GM21737 (cell line): ENCODE results near the gene FFAR4.
"Not testable (repeated sequence)": the region's sequence is repeated elsewhere in the genome, so short reads cannot be mapped to it uniquely, and the experiment has no call there.

ENCODE experiments used
- ATAC-seq: cut with Tn5 transposase; IDR thresholded peaks from one replicate; pipeline ENCODE4 v1.9.1; 2021; ENCODE audit warnings: mild to moderate bottlenecking, moderate library complexity; ENCODE audit not compliant: unreplicated experiment

FFAR4 gene

DNA sequence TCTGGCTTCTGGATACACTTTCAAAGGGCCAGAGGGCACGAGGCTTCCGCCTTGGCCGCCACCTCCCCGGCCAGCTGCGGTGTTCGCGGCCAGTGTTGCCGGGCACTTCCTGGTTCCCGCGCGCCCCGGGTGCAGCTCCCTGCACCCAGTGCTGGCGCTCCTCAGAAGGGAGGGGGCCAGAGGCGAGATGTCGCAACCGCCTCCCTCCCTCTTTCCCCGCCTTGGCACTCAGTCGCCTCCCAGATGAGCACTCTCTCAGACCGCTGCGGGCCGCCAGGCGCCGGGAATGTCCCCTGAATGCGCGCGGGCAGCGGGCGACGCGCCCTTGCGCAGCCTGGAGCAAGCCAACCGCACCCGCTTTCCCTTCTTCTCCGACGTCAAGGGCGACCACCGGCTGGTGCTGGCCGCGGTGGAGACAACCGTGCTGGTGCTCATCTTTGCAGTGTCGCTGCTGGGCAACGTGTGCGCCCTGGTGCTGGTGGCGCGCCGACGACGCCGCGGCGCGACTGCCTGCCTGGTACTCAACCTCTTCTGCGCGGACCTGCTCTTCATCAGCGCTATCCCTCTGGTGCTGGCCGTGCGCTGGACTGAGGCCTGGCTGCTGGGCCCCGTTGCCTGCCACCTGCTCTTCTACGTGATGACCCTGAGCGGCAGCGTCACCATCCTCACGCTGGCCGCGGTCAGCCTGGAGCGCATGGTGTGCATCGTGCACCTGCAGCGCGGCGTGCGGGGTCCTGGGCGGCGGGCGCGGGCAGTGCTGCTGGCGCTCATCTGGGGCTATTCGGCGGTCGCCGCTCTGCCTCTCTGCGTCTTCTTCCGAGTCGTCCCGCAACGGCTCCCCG, at the start of gene FFAR4:
Gene FFAR4 (plus strand): TSS at position 231 of the 842 bp plus-strand sequence. CDS start 56 bp downstream, at position 287.
- ATAC-seq, result no peak

GRCh38 chr10:93518531-93518930, 47.9 kb upstream of the FFAR4 start:
- no peak for ATAC-seq

- no peak for ATAC-seq
Measured at GRCh38 chr10:93535293-93535692, 31.2 kb upstream of the FFAR4 start.

- not testable (repeated sequence) for ATAC-seq
Measured at GRCh38 chr10:93540871-93541270, 25.6 kb upstream of the FFAR4 start.

GRCh38 chr10:93541402-93542357, 24.8 kb upstream of the FFAR4 start:
- no peak for ATAC-seq

DNA sequence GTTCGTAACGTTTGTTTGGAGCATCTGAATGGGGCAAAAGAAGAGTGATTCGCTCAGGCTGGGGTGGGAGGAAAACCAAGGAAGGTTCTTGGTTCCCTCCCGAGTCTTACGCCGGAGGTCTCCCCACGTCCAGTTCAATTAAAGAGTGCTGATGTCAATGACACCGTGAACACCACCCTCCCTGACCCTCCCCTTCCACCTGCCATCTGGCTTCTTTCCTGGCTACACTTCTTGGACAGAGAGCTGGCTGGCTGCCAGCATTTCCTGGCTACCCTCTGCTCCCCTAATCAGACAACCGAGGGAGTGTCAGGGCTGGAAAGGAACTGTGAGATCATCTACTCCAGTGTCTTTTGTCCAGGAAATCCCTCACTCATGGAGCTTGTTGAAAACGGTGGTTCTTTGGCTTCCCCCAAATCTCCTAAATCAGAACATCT, 24.1 kb upstream of the FFAR4 start:
- ATAC-seq, result no peak

- not testable (repeated sequence) for ATAC-seq
Measured at GRCh38 chr10:93546995-93547394, 19.5 kb upstream of the FFAR4 start.

GRCh38 chr10:93547522-93547921, 18.9 kb upstream of the FFAR4 start:
- ATAC-seq, result no peak

DNA sequence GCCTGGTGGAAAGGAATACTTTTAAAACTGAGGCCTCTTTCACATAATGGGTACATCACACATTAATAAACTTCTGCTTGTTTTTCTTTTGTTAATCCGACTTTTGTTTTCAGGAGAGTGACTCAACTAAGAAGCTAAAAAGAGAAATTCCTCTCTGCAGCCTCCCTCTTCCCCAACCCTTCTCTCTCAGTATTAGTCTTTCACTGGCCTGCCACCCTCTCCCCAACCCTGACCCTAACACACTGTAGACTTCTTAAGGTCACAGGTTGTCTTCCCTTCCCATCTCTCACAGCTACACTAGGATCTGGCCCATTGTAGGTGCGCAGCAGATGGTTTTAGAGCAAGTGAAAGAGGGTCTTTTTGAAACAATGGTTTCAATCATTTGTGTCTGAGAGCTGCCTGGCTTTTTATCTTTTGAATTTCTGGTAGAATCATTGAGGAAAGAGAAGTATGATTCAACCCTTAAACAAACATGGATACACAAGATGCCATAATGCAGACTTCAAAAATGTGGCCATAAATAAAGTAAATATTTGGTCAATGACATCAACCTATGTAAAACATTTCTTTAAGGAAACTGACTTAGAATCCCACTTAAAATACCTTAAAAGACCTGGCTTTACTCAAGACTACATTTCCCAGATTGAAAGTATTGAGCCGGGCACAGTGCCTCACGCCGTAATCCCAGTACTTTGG, 17.9 kb upstream of the FFAR4 start:
- no peak for ATAC-seq

DNA sequence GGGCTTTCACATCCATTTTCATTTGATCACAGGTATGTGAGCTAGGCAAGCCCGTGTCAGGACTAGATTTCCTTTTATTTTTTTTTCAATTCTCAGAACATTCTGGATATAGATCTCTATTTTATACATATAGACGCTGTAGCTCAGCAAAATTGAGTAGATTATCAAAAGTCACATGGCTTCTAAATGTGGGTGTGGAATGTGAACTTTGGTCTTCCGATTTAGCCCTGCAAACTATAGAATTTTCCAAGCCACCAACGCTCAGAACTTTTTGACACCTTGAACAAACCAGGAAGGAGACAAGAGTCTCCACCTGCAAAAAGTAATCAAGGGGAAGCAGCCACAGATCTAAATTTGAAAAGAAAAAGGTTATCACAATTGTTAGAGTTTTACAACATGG, 15.9 kb upstream of the FFAR4 start:
- ATAC-seq, result no peak

GRCh38 chr10:93552780-93553179, 13.7 kb upstream of the FFAR4 start:
- no peak for ATAC-seq

- ATAC-seq, result no peak
Measured at GRCh38 chr10:93553482-93554315, 12.8 kb upstream of the FFAR4 start.

GRCh38 chr10:93554316-93554663, 12.2 kb upstream of the FFAR4 start:
- ATAC-seq, result no peak

DNA sequence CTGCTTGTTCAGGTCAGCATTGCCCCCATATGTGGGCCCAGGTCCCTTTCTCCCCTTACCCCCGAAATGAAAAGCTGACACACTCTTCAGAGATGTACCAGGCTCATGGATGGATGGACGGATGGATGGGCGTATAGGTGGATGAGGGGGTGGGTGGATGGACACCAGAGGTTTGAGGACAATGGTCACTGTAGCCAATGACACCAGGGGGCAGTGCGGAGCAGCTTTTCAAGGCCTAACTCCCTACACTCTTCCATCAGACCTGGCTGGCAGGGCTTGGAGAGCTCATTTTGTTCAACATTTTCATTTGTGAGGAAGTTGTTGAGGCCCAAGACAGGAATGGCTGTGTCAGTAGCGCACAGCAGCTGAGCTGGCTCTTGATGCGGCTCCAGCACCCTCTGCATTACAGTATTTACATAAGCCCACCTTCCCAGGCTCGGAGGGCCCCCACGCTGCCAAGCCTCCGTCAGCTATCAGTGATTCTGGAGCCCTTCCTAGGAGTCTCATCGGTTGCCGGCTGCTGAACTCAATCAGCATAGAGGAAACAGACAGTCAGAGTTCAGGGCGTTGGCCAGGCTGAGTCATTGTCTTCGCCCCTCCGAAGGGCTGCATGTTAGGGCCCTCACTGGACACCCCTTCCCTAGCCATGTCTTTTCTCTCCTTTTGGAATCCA, 11.6 kb upstream of the FFAR4 start:
- no peak for ATAC-seq

DNA sequence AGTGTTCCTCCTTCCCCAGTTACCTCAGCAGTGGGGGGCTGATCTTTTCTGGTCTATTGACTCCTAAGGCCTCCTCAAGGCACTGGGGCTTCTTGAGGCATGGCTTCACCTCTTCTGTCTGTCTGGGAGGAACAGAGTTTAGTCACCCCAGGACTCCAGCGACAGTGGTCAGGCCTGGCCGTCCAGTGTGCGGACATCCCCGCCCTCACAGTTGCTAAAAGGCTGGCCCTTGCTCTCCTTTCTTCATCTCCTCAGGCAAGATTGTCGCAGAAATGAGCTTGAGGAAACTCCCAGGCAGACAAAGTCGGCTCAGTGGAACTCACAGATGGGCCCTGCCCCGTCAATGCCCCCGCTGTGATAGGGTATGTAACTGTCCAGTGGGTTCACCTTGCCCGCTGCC, 7.0 kb upstream of the FFAR4 start:
- no peak for ATAC-seq

GRCh38 chr10:93560541-93560940, 5.9 kb upstream of the FFAR4 start:
- no peak for ATAC-seq

- no peak for ATAC-seq
Measured at GRCh38 chr10:93565446-93565845, 1.0 kb upstream of the FFAR4 start.

DNA sequence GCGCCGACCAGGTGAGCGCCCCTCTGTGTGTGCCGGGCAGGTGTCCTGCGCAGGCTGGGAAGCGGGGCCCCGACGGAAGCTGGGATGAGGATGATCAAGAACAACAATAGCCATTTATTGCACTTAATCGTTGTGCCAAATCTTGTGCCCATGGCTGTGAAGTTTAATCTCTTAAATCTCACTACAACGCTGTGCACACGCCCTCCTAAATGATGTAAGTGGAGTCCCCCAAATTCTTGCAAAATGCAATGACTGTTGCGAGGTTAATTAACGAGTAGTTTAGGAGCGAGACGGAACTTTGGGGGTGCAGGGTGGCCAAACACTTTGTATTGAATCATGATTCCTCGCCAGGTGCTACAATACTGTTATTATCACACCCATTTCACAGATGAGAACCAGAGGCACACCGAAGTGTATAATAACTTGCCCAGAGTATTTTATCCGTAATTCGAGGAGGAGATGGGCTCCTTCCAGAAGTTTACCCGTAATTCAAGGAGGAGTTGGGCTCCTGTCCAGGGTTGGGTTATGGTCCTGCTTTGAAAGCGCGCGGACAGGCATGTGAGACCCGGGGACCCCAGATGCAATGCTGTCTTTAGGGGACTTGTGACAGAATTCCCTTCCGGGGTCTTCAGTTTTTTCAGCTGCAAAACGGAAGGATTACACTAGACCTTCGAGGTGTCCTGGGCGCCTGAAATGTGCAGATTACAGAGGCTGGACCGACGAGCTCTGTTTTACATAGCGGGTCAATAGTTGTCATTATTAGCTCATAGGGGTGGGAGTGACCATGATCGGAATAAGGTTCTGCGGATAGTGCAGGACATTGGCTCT, 1.0 kb downstream of the FFAR4 start:
- no peak for ATAC-seq

- no peak for ATAC-seq
Measured at GRCh38 chr10:93568105-93568390, 1.6 kb downstream of the FFAR4 start.
